CD4-positive, CD25-positive, alpha-beta regulatory T cell (primary cell): Measurements from ENCODE around the gene TEX261. TPM values are rescaled to one million over a fixed set of nuclear protein-coding genes. Genes with fewer than 3 reads are reported as not detected.

ENCODE experiments used
- ATAC-seq, 2 donors: fragments of 150-1000 bp; cut with Tn5 transposase; one replicate each; pipeline ENCODE4 v1.10.0; 2021; ENCODE audit warnings: low read depth in 2 of 2, moderate number of reproducible peaks in 2 of 2, moderate library complexity in 1 of 2
- DNase-seq, 3 donors: peaks; one replicate each; pipeline versions ENCODE4 v3.0.0 to v3.0.0-alpha.2; 2012 to 2022; ENCODE audit warnings: mixed read lengths in 1 of 3
- H3K27ac ChIP-seq: one replicate; pipeline ENCODE4 v1.7.0; 2013; ENCODE audit warnings: mild to moderate bottlenecking, low read length; ENCODE audit not compliant: insufficient read depth, poor library complexity, severe bottlenecking
- H3K27me3 ChIP-seq: one replicate; pipeline ENCODE4 v1.7.0; 2013; ENCODE audit warnings: low read length; ENCODE audit not compliant: control insufficient read depth, insufficient read depth
- H3K36me3 ChIP-seq: one replicate; pipeline ENCODE4 v1.7.0; 2013; ENCODE audit warnings: mild to moderate bottlenecking, low read length, moderate library complexity; ENCODE audit not compliant: control insufficient read depth, insufficient read depth
- H3K4me1 ChIP-seq: 2 replicates; pipeline ENCODE4 v1.7.0; 2013; ENCODE audit warnings: mild to moderate bottlenecking, low read length; ENCODE audit not compliant: insufficient read depth, control insufficient read depth, poor library complexity, severe bottlenecking
- H3K4me3 ChIP-seq: one replicate; pipeline ENCODE4 v1.7.0; 2013; ENCODE audit warnings: low read depth, mild to moderate bottlenecking, low read length, moderate library complexity
- H3K9me3 ChIP-seq, 2 experiments: 1 replicate in 1 of 2; 2 replicates in 1 of 2; pipeline ENCODE4 v1.7.0; 2013; ENCODE audit warnings: low read length in 2 of 2, mild to moderate bottlenecking in 1 of 2, moderate library complexity in 1 of 2; ENCODE audit not compliant: control insufficient read depth in 2 of 2
- H3K27ac Mint-ChIP-seq, 3 donors: one replicate each; pipeline ENCODE4 v1.8.0; 2020 to 2022; ENCODE audit warnings: mild to moderate bottlenecking in 3 of 3, mixed read lengths in 3 of 3, moderate library complexity in 2 of 3
- H3K27me3 Mint-ChIP-seq: one replicate; pipeline ENCODE4 v1.8.0; 2022; ENCODE audit warnings: mild to moderate bottlenecking, mixed read lengths
- H3K36me3 Mint-ChIP-seq: one replicate; pipeline ENCODE4 v1.8.0; 2020; ENCODE audit warnings: mixed read lengths
- H3K4me1 Mint-ChIP-seq, 4 donors: one replicate each; pipeline ENCODE4 v1.8.0; 2020 to 2022; ENCODE audit warnings: mixed read lengths in 4 of 4, mild to moderate bottlenecking in 1 of 4
- H3K4me3 Mint-ChIP-seq, 4 donors: one replicate each; pipeline ENCODE4 v1.8.0; 2020 to 2022; ENCODE audit warnings: mild to moderate bottlenecking in 4 of 4, mixed read lengths in 4 of 4, moderate library complexity in 3 of 4
- H3K9me3 Mint-ChIP-seq, 7 donors: one replicate each; pipeline ENCODE4 v1.8.0; 2020 to 2022; ENCODE audit warnings: mixed read lengths in 7 of 7, mild to moderate bottlenecking in 3 of 7, moderate library complexity in 2 of 7
- polyA plus RNA-seq, 4 donors: library from polyadenylated mRNA; unstranded; fragments of 300-500 nt; fragmentation: Illumina TruSeq; gene quantifications; one replicate each; pipeline ENCODE4 v1.2.3, GENCODE V29; 2021
- total RNA-seq: library from RNA; stranded (reverse); gene quantifications from one replicate; pipeline ENCODE4 v1.2.3, GENCODE V29; 2022

The TEX261 gene
- total and polyA plus RNA-seq, 5 donors from 2014 or later: 30.2 to 37.8 (median 33.2) TPM

DNA sequence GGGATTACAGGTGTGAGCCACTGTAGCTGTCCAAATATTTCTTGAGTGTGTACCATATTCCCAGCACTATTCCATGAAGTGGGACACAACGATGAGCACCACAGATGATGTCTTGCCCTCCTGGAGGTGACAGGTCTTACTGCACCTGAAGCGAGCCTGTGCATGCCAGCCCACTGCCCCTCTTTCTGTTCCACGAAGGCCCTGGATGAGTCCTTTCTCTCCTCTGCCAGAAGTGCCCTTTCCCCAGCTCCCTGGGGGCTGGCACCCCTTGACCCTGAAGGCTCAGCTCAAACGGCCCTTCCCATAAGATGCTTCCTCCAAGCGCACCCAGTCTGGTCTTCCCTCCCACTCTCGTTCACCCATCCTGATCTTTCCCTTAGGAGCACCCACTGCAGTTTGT is 53.5 kb downstream of the TEX261 start:
- H3K4me3 Mint-ChIP-seq: no peak overlapping the region
- no peaks in the 10 kb centered on the region for H3K36me3 Mint-ChIP-seq
- no peak for DNase-seq
- no peaks in the 10 kb centered on the region for H3K9me3 Mint-ChIP-seq
- no peak for ATAC-seq
- Histone ChIP-seq H3K36me3 (no peaks in the 10 kb centered on the region), H3K27ac (no peak overlapping the region), H3K4me1 (no peaks in the 10 kb centered on the region), H3K27me3 (no peaks in the 10 kb centered on the region), H3K4me3 (no peak overlapping the region), H3K9me3 (no peaks in the 10 kb centered on the region)
- no peaks in the 10 kb centered on the region for H3K4me1 Mint-ChIP-seq
- H3K27ac Mint-ChIP-seq: no peak overlapping the region
- peaks cover 22% of the 10 kb centered on the region for H3K27me3 Mint-ChIP-seq

DNA sequence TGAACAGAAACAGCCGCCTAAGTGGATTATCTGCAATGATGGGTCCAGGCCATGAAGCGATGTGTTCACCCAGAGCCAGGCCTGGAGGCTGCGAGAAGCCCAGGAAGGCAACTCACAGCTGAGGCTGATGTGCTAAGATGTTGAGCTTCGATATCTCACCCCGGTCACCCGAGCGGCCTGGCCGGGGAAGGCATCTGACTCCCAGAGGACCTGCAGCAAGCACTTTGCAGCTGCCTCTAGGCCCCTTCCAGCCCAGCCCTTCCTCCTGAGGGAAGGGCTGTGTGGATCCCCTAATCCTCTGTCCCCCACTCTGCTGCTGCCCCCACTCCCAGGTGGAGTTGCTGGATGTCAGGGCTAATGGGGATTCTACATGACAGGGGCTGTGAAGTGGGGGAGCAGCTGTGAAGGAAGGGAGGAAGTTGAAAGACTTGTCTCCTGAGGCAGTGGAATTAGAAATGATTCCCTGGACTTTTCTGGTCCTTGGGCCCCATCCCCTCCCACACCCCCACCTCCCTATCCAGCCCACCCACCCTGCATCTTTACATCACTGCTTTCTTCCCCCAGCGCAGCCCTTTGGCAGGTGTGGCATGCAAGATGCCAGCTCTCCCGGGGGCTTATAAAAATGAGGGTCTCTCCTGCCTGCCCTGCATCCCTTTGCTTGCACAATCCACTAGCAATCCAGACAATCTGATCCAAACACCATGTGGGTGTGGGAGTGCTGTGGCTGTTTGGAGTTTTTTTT is 54.7 kb downstream of the TEX261 start:
- H3K4me1 ChIP-seq: no peaks in the 10 kb centered on the region
- no peaks in the 10 kb centered on the region for H3K4me1 Mint-ChIP-seq
- H3K36me3 ChIP-seq: no peaks in the 10 kb centered on the region
- no peak overlapping the region for H3K27ac Mint-ChIP-seq
- H3K4me3 ChIP-seq: no peak overlapping the region
- DNase-seq: no peak
- ATAC-seq: no peak
- no peak overlapping the region for H3K4me3 Mint-ChIP-seq
- no peaks in the 10 kb centered on the region for H3K36me3 Mint-ChIP-seq
- no peaks in the 10 kb centered on the region for H3K9me3 ChIP-seq
- peaks cover 21% of the 10 kb centered on the region for H3K27me3 Mint-ChIP-seq
- no peaks in the 10 kb centered on the region for H3K9me3 Mint-ChIP-seq
- no peaks in the 10 kb centered on the region for H3K27me3 ChIP-seq
- no peak overlapping the region for H3K27ac ChIP-seq

DNA sequence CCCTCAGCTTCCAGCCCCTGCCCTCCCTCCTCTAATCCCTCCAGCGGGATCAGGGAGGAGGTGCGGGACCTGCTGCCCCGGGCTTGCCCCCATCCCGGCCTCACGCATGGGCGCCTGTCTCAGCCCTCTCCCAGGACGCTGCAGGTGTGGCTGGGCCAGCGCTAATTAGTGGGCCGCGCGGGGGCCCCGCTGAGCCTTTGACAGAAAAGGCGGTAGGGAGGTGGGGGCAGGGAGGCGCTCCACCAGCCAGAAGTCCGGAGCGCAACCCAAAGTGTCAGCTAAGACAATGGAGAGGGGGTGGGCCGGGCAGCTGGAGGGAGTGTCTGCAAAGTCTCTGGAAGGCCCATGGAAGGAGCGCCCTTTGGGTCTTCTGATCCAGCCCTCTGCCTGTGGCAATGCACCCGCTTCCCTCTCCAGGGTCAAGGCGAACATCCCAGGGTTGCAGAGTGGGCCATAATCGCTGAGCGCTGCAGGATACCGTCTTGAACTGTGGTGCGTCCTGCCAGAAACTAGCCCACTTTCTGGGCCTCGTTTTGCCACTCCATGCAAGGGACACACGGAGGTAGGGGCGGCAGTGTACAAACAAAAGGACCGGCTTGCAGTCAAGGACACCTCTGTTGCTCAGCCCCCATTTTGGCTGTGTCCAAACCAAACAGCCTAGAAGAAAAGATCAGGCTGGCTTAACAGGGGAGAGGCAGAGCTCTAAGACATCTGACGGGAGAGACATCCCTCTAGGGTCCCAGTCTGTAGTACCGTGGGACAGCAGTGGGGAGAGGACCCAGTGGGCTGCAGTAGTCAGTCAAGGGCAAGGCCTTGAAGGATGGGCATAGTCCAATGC is 55.5 kb downstream of the TEX261 start:
- H3K4me3 Mint-ChIP-seq: no peak overlapping the region
- no peaks in the 10 kb centered on the region for H3K36me3 ChIP-seq
- H3K27me3 ChIP-seq: no peaks in the 10 kb centered on the region
- no peaks in the 10 kb centered on the region for H3K9me3 Mint-ChIP-seq
- no peak overlapping the region for H3K27ac Mint-ChIP-seq
- no peaks in the 10 kb centered on the region for H3K4me1 Mint-ChIP-seq
- H3K27me3 Mint-ChIP-seq: peaks cover 22% of the 10 kb centered on the region
- H3K9me3 ChIP-seq: no peaks in the 10 kb centered on the region
- H3K27ac ChIP-seq: no peak overlapping the region
- DNase-seq (no peak), ATAC-seq (no peak)
- no peaks in the 10 kb centered on the region for H3K4me1 ChIP-seq
- no peak overlapping the region for H3K4me3 ChIP-seq
- H3K36me3 Mint-ChIP-seq: no peaks in the 10 kb centered on the region

DNA sequence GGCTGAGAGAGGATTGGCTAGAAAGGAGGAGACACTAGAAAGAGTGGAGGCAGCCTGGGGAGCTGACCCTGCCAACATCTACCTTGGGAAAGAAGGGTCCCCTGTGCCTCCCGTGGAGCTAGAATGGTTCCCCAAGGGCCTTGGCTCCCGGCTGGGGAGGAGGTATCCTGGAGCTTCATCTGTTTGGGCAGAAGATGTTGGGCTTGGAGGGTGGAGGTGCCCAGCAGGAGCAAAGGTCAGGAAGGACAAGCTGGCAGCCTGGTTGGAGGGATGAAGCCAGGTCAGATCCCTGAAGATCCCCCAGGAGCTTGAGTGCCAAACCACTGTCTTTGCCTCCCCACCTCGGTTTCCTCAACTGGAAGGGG is 56.1 kb downstream of the TEX261 start:
- no peaks in the 10 kb centered on the region for H3K4me1 ChIP-seq
- DNase-seq (no peak), ATAC-seq (no peak)
- no peaks in the 10 kb centered on the region for H3K27me3 ChIP-seq
- H3K27ac ChIP-seq: no peak overlapping the region
- Mint-ChIP-seq H3K9me3 (no peaks in the 10 kb centered on the region), H3K27me3 (peaks cover 22% of the 10 kb centered on the region), H3K36me3 (no peaks in the 10 kb centered on the region), H3K4me1 (no peaks in the 10 kb centered on the region), H3K27ac (no peak overlapping the region), H3K4me3 (no peak overlapping the region)
- no peaks in the 10 kb centered on the region for H3K36me3 ChIP-seq
- no peak overlapping the region for H3K4me3 ChIP-seq
- no peaks in the 10 kb centered on the region for H3K9me3 ChIP-seq

- ATAC-seq (no peak), DNase-seq (no peak)
- Mint-ChIP-seq H3K36me3 (no peaks in the 10 kb centered on the region), H3K9me3 (no peaks in the 10 kb centered on the region), H3K27ac (no peak overlapping the region), H3K4me3 (no peak overlapping the region), H3K27me3 (peaks cover 22% of the 10 kb centered on the region), H3K4me1 (no peaks in the 10 kb centered on the region)
- Histone ChIP-seq H3K27me3 (no peaks in the 10 kb centered on the region), H3K4me3 (no peak overlapping the region), H3K4me1 (no peaks in the 10 kb centered on the region), H3K36me3 (no peaks in the 10 kb centered on the region), H3K9me3 (no peaks in the 10 kb centered on the region), H3K27ac (no peak overlapping the region)
Measured at GRCh38 chr2:70937866-70938585, 56.6 kb downstream of the TEX261 start.

DNA sequence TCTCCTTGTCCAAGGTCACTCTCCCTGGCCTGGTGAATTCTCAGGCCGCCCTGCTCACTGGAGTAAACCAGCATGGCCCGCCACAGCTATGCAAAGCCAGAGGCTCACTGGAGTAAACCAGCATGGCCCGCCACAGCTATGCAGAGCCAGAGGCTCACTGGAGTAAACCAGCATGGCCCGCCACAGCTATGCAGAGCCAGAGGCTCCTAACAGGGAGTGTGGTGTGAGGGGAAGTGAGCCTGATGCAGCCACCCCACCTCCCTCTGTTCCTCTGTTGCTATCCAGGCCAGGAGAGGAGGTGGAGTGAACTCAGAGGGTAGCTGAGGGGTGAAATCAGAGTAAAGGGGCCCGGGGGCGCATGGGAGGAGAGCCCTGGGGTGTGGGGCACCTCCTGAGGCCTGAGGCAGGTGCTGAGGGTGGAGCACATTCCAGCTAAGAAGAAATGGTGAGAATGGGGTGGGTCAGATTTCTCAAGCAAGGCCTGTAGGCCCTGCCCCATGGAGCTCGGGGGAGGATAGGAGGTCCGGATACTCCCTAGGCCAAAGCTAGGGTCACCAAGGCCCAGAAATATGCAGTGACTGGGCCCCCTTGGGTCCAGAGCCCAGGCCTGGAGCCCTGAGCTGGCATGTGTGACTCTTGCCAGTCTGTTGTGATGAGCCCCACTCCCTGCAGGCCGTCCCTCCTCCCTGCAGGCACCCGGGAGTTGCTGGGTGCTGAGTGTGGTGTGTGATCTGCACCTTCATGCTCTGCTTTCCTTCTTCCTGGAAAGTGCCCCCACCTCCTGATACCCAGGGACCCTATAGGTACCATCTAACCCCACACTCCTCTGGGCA is 57.5 kb downstream of the TEX261 start:
- no peaks in the 10 kb centered on the region for H3K9me3 Mint-ChIP-seq
- H3K4me1 Mint-ChIP-seq: no peaks in the 10 kb centered on the region
- DNase-seq (no peak), ATAC-seq (no peak)
- Histone ChIP-seq H3K36me3 (no peaks in the 10 kb centered on the region), H3K4me3 (no peak overlapping the region), H3K27ac (no peak overlapping the region), H3K4me1 (no peaks in the 10 kb centered on the region), H3K27me3 (no peaks in the 10 kb centered on the region), H3K9me3 (no peaks in the 10 kb centered on the region)
- peak overlapping the region in 1 of 3 donors; percentile 26 for H3K27ac Mint-ChIP-seq
- peaks cover 22% of the 10 kb centered on the region for H3K27me3 Mint-ChIP-seq
- H3K4me3 Mint-ChIP-seq: no peak overlapping the region
- no peaks in the 10 kb centered on the region for H3K36me3 Mint-ChIP-seq

DNA sequence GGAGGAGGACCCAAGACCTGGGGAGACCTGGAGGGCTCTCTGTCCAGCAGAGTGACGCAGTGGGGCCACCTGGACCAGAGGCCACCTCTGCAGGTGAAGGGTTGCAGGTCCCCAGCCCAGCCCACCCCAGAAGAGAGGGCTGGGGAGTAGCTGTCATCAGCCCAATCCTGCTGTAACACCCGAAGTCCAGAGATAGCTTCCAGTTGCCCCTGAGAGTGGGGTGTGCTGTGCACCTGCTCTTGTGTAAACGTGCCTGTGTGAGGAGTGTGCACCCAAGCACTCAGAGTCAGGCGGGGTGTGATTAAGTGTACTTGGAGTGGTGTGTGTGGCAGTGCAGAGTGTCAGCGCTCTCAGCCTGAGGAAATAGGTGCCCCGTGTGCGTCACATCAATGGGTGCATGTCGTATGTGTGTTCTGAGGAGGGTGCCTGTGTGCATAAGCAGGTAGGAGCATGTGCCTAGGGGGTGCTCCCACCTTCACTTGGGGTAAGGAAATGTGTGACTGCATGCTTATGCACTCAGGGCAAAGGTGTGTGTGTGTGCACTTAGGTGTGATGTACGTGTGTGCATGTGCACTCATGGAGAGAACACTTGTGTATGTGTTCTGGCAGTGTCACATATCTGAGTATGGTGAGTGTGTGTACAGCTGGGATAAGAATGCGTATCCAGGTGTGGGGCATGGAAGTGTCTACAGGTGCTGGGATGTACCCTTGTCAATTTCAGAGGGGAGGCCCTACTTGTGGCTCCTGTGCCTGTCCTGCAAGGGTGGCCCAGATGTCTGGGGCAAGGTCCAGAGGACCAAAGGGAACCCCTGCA is 58.3 kb downstream of the TEX261 start:
- Mint-ChIP-seq H3K36me3 (no peaks in the 10 kb centered on the region), H3K27ac (no peak overlapping the region), H3K27me3 (peaks cover 22% of the 10 kb centered on the region), H3K9me3 (no peaks in the 10 kb centered on the region), H3K4me1 (no peaks in the 10 kb centered on the region), H3K4me3 (no peak overlapping the region)
- Histone ChIP-seq H3K4me3 (no peak overlapping the region), H3K27ac (no peak overlapping the region), H3K36me3 (no peaks in the 10 kb centered on the region), H3K4me1 (no peaks in the 10 kb centered on the region), H3K9me3 (no peaks in the 10 kb centered on the region), H3K27me3 (no peaks in the 10 kb centered on the region)
- no peak for ATAC-seq
- DNase-seq: no peak
